Measurements from ENCODE around the gene CEP72.

The CEP72 gene

GRCh38 chr5:598564-598890, 13.6 kb upstream of the CEP72 start:
- no peak overlapping the region for H3K27ac ChIP-seq (ENCODE audit: low read length)
- no peaks in the 10 kb centered on the region for H3K4me1 ChIP-seq (ENCODE audit: low read length)
- H3K9me3 ChIP-seq (ENCODE audit: insufficient read depth, low read length): no peaks in the 10 kb centered on the region
- no peaks in the 10 kb centered on the region for H3K36me3 ChIP-seq (replicated peaks; ENCODE audit: low read depth, low read length)
- H3K9ac ChIP-seq (ENCODE audit: low read length): no peak overlapping the region
- no peaks in the 10 kb centered on the region for H3K79me2 ChIP-seq (ENCODE audit: low read length)
- H3K4me3 ChIP-seq (ENCODE audit: low read length): no peak overlapping the region
- H2AFZ ChIP-seq (ENCODE audit: low read depth, low read length): no peak overlapping the region
- peaks cover 30% of the 10 kb centered on the region for H3K27me3 ChIP-seq (ENCODE audit: low read depth, low read length)
- H4K20me1 ChIP-seq (ENCODE audit: insufficient read depth, low read length): no peaks in the 10 kb centered on the region
- H3K4me2 ChIP-seq (ENCODE audit: low read length): no peak overlapping the region
- no peak for TF ChIP-seq EZH2phosphoT487 (IDR thresholded peaks at IDR 0.05; ENCODE audit: low read depth)
- TF ChIP-seq, protein P1, sequence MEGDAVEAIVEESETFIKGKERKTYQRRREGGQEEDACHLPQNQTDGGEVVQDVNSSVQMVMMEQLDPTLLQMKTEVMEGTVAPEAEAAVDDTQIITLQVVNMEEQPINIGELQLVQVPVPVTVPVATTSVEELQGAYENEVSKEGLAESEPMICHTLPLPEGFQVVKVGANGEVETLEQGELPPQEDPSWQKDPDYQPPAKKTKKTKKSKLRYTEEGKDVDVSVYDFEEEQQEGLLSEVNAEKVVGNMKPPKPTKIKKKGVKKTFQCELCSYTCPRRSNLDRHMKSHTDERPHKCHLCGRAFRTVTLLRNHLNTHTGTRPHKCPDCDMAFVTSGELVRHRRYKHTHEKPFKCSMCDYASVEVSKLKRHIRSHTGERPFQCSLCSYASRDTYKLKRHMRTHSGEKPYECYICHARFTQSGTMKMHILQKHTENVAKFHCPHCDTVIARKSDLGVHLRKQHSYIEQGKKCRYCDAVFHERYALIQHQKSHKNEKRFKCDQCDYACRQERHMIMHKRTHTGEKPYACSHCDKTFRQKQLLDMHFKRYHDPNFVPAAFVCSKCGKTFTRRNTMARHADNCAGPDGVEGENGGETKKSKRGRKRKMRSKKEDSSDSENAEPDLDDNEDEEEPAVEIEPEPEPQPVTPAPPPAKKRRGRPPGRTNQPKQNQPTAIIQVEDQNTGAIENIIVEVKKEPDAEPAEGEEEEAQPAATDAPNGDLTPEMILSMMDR (IDR thresholded peaks at IDR 0.05; ENCODE audit: low read depth, low read length): no peak

DNA sequence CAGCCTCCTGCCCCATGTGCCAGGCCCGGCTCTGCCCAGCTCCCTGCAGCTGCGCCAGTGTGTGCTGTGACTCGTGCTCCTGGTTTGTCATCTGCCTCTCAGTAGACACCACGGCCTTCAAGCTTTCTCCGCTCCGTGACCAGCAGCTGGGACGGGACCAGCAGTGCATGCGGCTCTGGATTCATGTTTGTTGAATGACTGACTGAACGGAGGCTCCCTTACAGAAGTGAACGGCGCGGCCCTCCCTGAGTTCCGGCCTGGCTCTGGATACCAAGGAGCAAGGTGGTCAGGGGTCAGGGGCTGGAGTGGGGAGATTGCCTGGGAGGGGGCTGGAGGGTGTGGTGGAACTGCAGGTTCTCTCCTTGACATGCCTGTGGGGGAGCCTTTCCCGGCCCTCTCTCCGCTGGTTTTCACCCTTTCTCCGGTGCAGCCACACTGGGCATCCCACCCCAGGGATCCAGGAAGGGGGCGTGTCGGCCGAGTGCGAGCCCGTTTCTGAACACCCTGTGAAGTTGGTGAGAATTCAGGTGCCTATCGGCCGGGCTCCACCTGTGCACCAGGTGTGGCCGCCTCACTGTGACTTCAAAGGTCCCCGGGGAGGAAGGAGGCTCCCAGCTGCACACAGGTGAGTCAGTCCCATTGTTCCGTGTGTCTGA, 11.1 kb upstream of the CEP72 start:
- Histone ChIP-seq H2AFZ (ENCODE audit: low read depth, low read length) (no peak overlapping the region), H3K27ac (ENCODE audit: low read length) (no peak overlapping the region), H3K9me3 (ENCODE audit: insufficient read depth, low read length) (no peaks in the 10 kb centered on the region), H4K20me1 (ENCODE audit: insufficient read depth, low read length) (no peaks in the 10 kb centered on the region), H3K9ac (ENCODE audit: low read length) (no peak overlapping the region), H3K36me3 (replicated peaks; ENCODE audit: low read depth, low read length) (no peaks in the 10 kb centered on the region), H3K79me2 (ENCODE audit: low read length) (no peaks in the 10 kb centered on the region), H3K4me1 (ENCODE audit: low read length) (no peaks in the 10 kb centered on the region), H3K27me3 (ENCODE audit: low read depth, low read length) (peaks cover 19% of the 10 kb centered on the region), H3K4me2 (ENCODE audit: low read length) (no peak overlapping the region), H3K4me3 (ENCODE audit: low read length) (no peak overlapping the region)
- no peak for TF ChIP-seq EZH2phosphoT487 (IDR thresholded peaks at IDR 0.05; ENCODE audit: low read depth)
- TF ChIP-seq, protein P1 (IDR thresholded peaks at IDR 0.05; ENCODE audit: low read depth, low read length): no peak

DNA sequence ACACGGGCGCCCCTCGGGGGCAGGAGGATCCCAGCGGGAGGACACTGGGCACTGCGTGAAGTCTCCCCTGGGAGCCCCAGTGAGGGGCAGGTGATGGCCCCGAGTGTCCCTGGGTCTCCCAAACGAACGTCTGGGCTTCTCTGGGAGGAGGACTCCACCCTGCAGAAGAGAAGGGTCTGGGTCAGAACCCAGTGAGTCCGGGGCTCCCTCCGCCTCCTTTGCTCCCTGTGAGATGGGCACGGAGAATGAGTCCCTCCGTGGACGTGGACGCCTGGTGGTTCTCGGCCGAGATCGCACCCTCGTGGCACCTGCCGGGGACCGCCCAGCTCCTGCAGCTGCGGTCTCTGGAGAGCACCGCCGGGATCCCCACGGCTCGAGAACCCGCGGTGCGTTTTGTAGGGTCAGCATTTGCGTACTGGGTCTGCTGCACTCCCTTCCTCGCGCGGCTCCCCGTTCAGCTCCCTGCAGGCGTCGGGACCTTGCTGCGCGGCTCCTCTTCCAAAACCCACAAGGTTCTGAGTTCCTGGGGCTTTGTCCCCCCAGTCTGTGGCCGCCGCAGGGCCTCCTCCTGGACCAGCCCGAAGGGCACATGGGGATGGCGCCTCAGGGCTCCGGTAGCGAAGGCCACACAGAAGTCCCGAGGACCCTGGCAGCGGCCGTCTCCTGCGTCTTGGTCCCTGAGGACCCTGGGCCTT, 10.2 kb upstream of the CEP72 start:
- Histone ChIP-seq H3K27me3 (ENCODE audit: low read depth, low read length) (peaks cover 12% of the 10 kb centered on the region), H3K9me3 (ENCODE audit: insufficient read depth, low read length) (no peaks in the 10 kb centered on the region), H3K79me2 (ENCODE audit: low read length) (no peaks in the 10 kb centered on the region), H3K4me1 (ENCODE audit: low read length) (no peaks in the 10 kb centered on the region), H2AFZ (ENCODE audit: low read depth, low read length) (no peak overlapping the region), H3K36me3 (replicated peaks; ENCODE audit: low read depth, low read length) (no peaks in the 10 kb centered on the region), H3K9ac (ENCODE audit: low read length) (no peak overlapping the region), H3K4me2 (ENCODE audit: low read length) (no peak overlapping the region), H4K20me1 (ENCODE audit: insufficient read depth, low read length) (no peaks in the 10 kb centered on the region), H3K27ac (ENCODE audit: low read length) (no peak overlapping the region), H3K4me3 (ENCODE audit: low read length) (no peak overlapping the region)
- TF ChIP-seq, protein P1 (IDR thresholded peaks at IDR 0.05; ENCODE audit: low read depth, low read length): no peak
- no peak for TF ChIP-seq EZH2phosphoT487 (IDR thresholded peaks at IDR 0.05; ENCODE audit: low read depth)

GRCh38 chr5:602466-603035, 9.6 kb upstream of the CEP72 start:
- Histone ChIP-seq H3K27me3 (ENCODE audit: low read depth, low read length) (peaks cover 11% of the 10 kb centered on the region; the same call in 1 of the 2 replicates), H3K4me1 (ENCODE audit: low read length) (peaks cover 6% of the 10 kb centered on the region)

More at GRCh38 chr5:602466-603035, 9.6 kb upstream of the CEP72 start:
- no peaks in the 10 kb centered on the region for H3K36me3 ChIP-seq (replicated peaks; ENCODE audit: low read depth, low read length)
- no peaks in the 10 kb centered on the region for H4K20me1 ChIP-seq (ENCODE audit: insufficient read depth, low read length)
- no peaks in the 10 kb centered on the region for H3K79me2 ChIP-seq (ENCODE audit: low read length)
- no peak overlapping the region for H3K4me3 ChIP-seq (ENCODE audit: low read length)
- TF ChIP-seq, protein P1 (IDR thresholded peaks at IDR 0.05; ENCODE audit: low read depth, low read length): no peak
- no peak for TF ChIP-seq EZH2phosphoT487 (IDR thresholded peaks at IDR 0.05; ENCODE audit: low read depth)
- no peak overlapping the region for H3K9ac ChIP-seq (ENCODE audit: low read length)
- no peak overlapping the region for H2AFZ ChIP-seq (ENCODE audit: low read depth, low read length)
- no peak overlapping the region for H3K27ac ChIP-seq (ENCODE audit: low read length)
- no peaks in the 10 kb centered on the region for H3K9me3 ChIP-seq (ENCODE audit: insufficient read depth, low read length)
- H3K4me2 ChIP-seq (ENCODE audit: low read length): no peak overlapping the region

All from OCI-LY3 (cell line).